Measurements from ENCODE around the gene RAPGEF1. TPM values are rescaled to one million over a fixed set of nuclear protein-coding genes. Genes with fewer than 3 reads are reported as not detected.

Gene RAPGEF1
- total and polyA plus RNA-seq, 2 experiments from 2014 or later, result 9.9 to 82.8 TPM

GRCh38 chr9:131769361-131769760, 29.5 kb upstream of the RAPGEF1 start (continued):
- TF ChIP-seq NANOG (IDR thresholded peaks at IDR 0.05; ENCODE audit: borderline replicate concordance), result no peak
- TF ChIP-seq JUNB (IDR thresholded peaks at IDR 0.05; ENCODE audit: unreplicated experiment), result no peak
- TF ChIP-seq CREB1 (CRISPR knock-in tag; IDR thresholded peaks at IDR 0.05; ENCODE audit: low read depth), result no peak
- TF ChIP-seq EZH2 (IDR thresholded peaks at IDR 0.05; ENCODE audit: low read depth, unreplicated experiment), result no peak

- H3K36me3 Mint-ChIP-seq (ENCODE audit: low read depth), result no peaks in the 10 kb centered on the region
- H3K27ac ChIP-seq (ENCODE audit: low read depth), result no peak overlapping the region
- no peak for DNase-seq (ENCODE audit: low spot score)
Observed at GRCh38 chr9:131764568-131764967, 24.7 kb upstream of the RAPGEF1 start.

More at GRCh38 chr9:131764568-131764967, 24.7 kb upstream of the RAPGEF1 start:
- no peak overlapping the region for H3K4me2 ChIP-seq
- Mint-ChIP-seq H3K4me3 (no peak overlapping the region), H3K27me3 (ENCODE audit: insufficient read depth, low read depth, poor library complexity) (peaks cover 5% of the 10 kb centered on the region), H3K27ac (no peak overlapping the region), H3K4me1 (no peaks in the 10 kb centered on the region), H3K9me3 (no peaks in the 10 kb centered on the region)
- H3K4me1 ChIP-seq (ENCODE audit: insufficient read depth), result no peaks in the 10 kb centered on the region
- no peaks in the 10 kb centered on the region for H3K27me3 ChIP-seq (ENCODE audit: insufficient read depth)
- no peaks in the 10 kb centered on the region; the same call in 1 of the 2 replicates for H4K20me1 ChIP-seq (replicated peaks; ENCODE audit: insufficient read depth)
- no peaks in the 10 kb centered on the region for H3F3A ChIP-seq (replicated peaks; ENCODE audit: low read depth)
- ATAC-seq, result no peak
- TF ChIP-seq ZNF331 (CRISPR knock-in tag; IDR thresholded peaks at IDR 0.05; ENCODE audit: low read depth), result no peak
- no peak for TF ChIP-seq CREB1 (CRISPR knock-in tag; IDR thresholded peaks at IDR 0.05; ENCODE audit: low read depth)
- no peak for TF ChIP-seq NANOG (IDR thresholded peaks at IDR 0.05; ENCODE audit: borderline replicate concordance)
- no peak for TF ChIP-seq CTCF (conservative IDR thresholded peaks at IDR 0.05; ENCODE audit: low read depth in 2 of 2)
- TF ChIP-seq ZNF462 (CRISPR knock-in tag; IDR thresholded peaks at IDR 0.05), result no peak
- no peak for TF ChIP-seq EZH2phosphoT487 (IDR thresholded peaks at IDR 0.05; ENCODE audit: unreplicated experiment)
- TF ChIP-seq ZNF114 (CRISPR knock-in tag; IDR thresholded peaks at IDR 0.05), result no peak
- no peak for TF ChIP-seq EZH2 (IDR thresholded peaks at IDR 0.05; ENCODE audit: low read depth, unreplicated experiment)
- TF ChIP-seq REST (IDR thresholded peaks at IDR 0.05; ENCODE audit: unreplicated experiment), result no peak
- no peak for TF ChIP-seq JUNB (IDR thresholded peaks at IDR 0.05; ENCODE audit: unreplicated experiment)
- TF ChIP-seq POLR2AphosphoS5 (IDR thresholded peaks at IDR 0.05; ENCODE audit: low read depth), result no peak
- TF ChIP-seq ETS1 (IDR thresholded peaks at IDR 0.05), result no peak
- TF ChIP-seq STAT1 (IDR thresholded peaks at IDR 0.05; ENCODE audit: unreplicated experiment), result no peak
- H3K36me3 ChIP-seq (ENCODE audit: insufficient read depth), result no peaks in the 10 kb centered on the region
- H3K4me3 ChIP-seq, result no peak overlapping the region
- no peaks in the 10 kb centered on the region for H3K9me2 ChIP-seq (ENCODE audit: insufficient read depth)
- no peak overlapping the region for H2AFZ ChIP-seq
- H3K79me2 ChIP-seq (replicated peaks; ENCODE audit: insufficient read depth), result no peaks in the 10 kb centered on the region
